Frontal cortex (tissue), 4 donors: Measurements from ENCODE around the gene LTBP1. TPM values are rescaled to one million over a fixed set of nuclear protein-coding genes. Genes with fewer than 3 reads are reported as not detected.
"Not testable (repeated sequence)": the region's sequence is repeated elsewhere in the genome, so short reads cannot be mapped to it uniquely, and the experiment has no call there.

Source experiments
- DNase-seq, 2 donors: peaks; one replicate each; pipeline ENCODE4 v3.0.0; 2012; ENCODE audit warnings: low spot score in 2 of 2
- FAIRE-seq: peaks from 2 replicates; lab custom pipeline; 2012; peaks lifted over from hg19 to GRCh38; lab: Jason Lieb, UNC
- total RNA-seq: library from RNA; depleted of rRNA; stranded (reverse); fragments of >200 nt; gene quantifications from one replicate; pipeline ENCODE4 v1.2.3, GENCODE V29; 2014
- donor health status: control.
- donor health status: control.
- donor health status: control.

The LTBP1 gene
- total RNA-seq, 1 donor from 2014 or later, result 22.8 TPM

DNA sequence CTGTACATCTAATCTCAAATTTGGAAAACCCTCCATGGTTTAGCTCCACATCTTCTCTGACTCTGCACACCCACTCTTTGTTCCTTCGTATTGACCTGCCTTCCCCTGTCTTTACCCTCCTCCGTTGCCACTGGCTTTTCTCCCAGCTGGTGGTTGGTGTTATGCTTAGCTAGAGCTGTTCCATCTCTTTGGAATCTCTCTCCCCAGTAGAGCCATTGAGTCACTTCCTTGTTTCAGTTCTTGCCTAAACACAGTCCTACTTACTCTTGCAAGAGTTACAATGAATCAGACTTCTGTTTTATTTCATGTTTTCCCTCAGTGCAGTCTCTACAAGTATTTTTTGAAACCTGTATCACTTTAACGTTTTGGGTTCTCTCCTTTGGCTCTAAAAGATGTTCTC, 263.9 kb downstream of the LTBP1 start:
- FAIRE-seq, result no peak

DNA sequence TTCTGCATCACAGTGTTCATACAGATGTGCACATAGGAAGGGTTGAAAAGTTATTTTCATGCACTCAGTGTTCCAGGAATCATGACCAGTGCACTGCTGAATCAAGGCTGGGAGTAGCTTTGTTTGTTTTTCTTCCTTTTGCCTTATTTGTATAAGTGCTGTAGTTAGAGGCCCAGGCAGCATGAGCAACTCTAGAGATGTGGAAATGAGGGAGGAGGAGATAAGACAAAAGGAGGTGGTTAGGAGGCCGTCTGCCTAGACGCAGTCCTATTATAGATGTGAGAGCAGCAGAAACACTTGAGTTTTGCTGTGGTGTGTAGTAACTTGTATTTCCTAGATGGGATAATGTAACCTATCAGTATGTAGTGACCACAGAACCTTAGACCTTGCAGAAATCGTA, 265.4 kb downstream of the LTBP1 start:
- DNase-seq, result no peak
- no peak for FAIRE-seq

More for the DNA sequence above, 263.9 kb downstream of the LTBP1 start:
- peak in 1 of 2 donors; percentile 10 for DNase-seq

DNA sequence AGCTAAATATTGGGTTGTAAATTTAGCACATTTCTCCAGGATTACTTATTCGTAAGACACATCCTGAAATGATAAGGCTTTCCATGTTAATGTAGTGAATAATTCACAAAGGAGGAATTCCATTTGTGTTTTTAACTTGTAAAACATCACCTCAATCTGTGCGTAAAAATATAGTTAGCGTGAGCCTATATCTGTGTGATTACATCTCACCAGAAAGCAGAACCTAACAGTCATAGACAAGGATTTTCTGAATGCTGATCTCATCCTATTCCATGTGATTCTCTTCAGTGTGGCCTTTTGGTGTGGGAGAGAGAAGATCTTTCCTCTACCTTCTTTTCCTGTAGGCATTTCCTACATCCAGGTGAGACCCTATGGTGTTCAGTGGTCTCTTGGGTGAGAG, 266.5 kb downstream of the LTBP1 start:
- DNase-seq (no peak), FAIRE-seq (no peak)

DNA sequence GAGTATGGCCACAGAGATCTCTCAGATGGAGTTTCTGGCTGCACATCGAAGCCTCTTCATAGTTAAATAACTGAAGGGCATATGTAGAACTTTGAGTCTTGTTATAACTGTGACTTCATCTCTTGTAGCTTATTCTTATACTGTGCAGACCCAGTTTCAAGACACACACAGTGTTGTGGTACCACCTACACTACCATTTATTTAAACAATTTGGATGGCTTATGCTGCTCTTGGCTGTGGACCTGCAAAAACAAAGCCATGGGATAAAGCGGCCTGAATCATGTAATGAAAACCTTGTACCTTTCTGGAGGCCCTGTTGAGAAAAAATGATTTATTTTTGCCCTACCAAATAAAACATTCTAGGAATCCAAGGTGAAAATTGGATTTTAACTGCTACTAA, 266.9 kb downstream of the LTBP1 start:
- FAIRE-seq (no peak), DNase-seq (no peak)

DNA sequence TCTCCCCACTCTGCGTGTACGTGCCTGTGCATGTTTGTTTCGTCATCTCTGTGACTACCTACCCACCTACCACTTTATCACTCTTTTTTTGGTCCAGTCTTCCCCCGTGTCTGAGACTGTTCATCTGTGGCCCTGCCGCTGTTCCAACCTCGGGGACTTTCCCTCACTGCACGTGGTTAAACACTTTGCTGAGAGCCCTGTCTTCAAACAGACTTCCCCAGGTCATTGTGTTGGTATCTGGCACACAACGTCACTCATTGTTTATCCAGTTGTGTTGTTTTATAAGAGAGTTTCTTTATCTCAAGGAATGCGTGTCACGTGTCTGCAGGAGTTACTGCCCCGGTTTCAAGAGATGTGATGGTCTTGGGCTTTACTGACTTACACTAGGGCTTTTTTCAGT, 267.7 kb downstream of the LTBP1 start:
- no peak for DNase-seq
- FAIRE-seq, result no peak

DNA sequence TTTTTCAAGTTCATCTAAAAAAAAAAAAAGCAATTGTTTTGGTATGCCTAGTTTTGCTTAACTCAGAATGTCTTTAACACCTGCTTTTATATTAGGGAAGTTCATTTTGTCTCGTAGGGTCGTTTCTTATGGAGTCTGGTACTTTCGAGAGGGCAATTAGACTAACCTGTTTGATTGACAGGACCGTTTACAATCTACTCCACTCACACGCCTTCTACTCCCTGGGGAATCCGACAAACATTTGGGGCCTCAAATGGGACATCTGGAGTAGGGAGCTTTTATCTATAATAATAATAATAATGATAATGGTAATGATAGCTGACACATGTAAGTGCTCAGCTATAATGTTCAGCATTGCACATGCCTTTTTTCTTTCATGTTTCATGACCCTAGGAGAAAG, 268.1 kb downstream of the LTBP1 start:
- DNase-seq (no peak), FAIRE-seq (no peak)

DNA sequence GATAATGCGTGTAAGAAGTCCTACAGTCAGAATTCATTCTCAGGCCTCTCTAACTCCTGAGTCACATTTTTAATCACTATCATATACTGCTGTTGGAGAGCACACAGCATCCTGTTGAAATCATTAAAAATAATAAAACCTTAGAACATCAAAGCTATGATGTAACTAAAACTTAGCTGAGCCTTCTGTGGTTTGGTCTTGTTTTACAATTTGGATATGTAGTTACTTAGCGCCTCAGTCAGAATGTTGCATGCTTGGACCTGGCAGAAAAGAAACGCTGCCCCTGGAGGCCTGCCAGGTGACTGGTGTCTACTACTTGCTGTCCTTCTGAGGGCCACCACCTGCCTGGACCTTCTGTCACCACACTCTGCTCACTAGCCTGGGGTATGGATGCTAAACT, 268.5 kb downstream of the LTBP1 start:
- DNase-seq, result no peak

DNA sequence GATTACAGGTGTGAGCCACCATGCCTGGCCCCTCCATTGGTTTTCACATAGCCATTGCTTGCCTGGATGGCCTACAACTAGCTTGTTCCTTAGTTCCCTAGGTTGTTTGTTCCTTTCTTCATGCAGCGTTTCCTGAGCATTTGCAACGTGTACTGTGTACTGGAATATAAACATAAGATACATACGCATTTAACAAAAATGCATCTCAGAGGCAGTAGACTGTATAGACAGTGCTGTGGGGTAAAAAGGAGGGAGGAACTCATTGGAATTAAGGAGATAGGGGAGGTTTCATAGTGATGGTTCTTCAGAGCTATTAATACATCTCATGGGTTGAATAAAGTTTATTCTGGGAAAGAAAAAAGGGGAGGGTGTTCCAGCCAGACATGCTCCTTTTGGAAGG, 269.2 kb downstream of the LTBP1 start:
- DNase-seq, result no peak
- FAIRE-seq, result no peak

More for the DNA sequence above, 268.5 kb downstream of the LTBP1 start:
- FAIRE-seq, result no peak

DNA sequence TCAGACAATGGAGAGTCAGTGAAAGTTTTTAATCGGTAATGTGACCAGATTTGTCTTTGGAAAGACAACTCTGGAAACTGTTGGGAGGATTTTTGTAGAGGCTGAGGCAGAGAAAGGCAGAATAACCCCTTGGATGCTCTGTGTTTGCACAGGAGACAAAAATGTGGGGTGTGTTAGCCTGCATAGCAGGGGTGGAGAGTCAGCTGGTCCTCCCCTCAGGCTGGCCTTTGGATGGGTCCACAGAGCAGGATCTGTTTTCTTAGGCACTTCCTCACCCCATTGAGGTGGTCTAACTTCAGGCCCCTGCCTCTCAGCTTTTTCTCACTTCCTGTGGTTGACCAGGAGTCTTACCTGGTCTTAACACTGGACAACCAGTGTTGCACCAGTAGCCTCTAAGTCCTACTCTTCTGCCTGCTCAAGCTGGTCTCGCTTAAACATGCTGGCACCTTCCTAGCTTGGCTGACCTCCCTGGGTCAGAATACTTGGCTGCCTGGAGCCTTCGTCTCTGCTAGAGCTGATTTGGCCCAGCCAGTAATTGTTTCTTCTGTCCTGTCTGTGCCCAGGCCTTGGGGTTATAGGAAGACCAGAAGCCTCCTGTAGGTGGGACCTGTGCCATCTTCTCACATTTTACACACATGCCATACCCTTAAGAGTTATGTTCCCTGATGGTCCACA, 269.9 kb downstream of the LTBP1 start:
- FAIRE-seq (no peak), DNase-seq (no peak)

DNA sequence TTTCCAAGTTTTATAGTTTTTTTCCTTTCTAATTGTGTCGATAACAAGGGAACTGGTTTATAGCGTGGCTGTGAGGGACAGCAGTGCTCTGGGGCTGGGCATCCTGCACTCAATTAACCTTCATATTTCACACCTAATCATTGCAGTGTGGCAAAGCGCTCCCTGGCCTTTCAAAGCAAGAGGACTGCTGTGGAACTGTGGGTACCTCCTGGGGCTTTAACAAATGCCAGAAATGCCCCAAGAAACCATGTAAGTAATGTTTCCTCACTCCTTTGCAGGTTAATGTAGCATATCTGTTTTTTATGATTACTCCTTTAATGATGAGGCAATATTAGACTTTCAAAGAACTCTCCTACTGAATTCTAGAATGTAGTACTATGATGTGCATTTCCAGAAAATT, 270.7 kb downstream of the LTBP1 start:
- DNase-seq, result no peak
- FAIRE-seq, result no peak

DNA sequence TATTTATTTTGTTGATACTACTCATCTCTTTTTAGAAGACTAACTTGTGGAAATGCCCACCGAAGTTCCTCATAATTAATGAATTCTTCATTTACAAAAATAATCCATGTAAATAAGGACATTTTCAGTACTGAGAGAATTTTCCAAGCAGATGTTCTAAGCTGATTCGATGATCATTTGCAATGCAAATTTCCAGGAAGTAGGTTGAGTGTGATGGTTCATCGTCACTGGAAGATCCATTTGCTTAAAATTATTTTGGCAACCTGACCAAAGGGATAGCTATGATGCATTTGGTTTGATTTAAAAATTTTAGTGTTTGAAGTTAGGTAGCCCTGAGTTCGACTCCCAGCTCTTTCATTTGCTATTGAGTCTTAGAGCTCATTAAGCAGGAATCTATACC, 272.4 kb downstream of the LTBP1 start:
- no peak for FAIRE-seq
- no peak for DNase-seq

DNA sequence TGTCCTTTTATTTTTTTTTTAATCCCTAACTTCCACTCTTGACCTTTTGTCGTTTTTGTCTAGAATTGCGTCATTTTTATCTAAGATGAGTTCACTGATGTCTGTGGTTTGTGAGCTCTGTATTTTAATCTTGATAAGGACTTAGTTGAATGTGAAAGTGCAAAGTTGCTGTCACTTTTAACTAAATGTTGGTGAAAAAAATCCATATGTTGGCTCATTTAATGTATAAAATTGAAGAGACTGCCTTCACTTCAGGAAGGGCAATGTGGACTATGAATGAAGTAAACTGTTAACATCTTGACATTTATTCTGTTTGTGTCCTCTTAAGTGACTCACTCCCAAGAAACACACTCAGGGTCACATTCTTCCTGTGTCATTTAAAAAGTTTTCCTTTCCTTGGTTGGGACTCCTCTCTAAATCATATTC, 273.1 kb downstream of the LTBP1 start:
- DNase-seq, result no peak
- FAIRE-seq, result no peak

DNA sequence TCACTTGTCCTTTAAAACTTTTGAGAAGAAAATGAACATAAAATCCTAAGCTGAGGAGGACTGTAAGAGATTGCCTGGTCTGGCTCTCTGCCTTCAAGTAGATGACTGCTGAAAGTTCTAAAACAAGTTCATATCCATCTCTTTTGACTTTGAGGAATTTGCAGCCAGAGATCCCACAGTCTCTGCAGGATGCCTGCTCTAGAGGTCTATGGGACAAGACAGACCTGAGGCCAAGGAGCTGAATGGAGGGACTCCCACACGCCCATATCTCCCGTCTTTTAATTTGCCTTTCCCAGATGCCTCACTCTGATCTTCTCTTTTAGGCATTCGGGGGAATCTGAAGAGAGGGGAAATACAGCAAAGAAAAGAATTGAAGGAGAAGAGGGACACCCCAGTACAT, 273.8 kb downstream of the LTBP1 start:
- FAIRE-seq (no peak), DNase-seq (no peak)

DNA sequence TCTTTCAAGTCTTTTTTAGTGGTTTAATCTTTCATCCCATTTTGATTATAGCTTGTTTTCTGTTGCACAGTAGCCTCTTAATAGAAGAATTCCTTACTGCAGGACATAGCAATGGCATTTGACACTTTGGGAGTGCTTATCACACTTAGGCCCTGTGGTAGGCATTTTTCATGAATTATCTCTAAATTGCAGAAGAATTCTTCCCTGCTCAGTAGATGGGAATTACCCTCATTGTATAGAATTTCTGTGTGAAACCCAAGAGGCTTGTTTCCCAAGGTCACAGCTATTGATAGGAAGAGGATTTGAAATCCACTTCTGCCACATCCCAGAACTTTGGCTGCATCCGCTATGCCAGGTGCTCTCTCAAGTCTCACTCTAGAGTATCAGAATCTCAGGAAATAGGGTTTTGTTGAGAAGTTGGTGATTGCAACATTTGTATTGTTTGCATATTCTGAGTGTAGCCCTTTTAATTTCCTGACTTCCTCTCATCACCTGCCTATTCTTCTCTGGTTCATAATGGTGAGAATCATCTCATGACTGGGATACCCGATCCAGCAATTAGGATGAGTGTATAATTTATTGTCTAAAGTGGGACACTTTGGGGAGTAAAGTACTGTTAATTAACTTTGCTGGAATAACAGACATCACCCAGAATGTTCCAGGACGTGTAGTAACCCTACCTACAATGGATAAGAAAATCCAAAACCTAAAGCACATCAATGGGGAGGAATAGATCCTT, 274.5 kb downstream of the LTBP1 start:
- DNase-seq (no peak), FAIRE-seq (no peak)

DNA sequence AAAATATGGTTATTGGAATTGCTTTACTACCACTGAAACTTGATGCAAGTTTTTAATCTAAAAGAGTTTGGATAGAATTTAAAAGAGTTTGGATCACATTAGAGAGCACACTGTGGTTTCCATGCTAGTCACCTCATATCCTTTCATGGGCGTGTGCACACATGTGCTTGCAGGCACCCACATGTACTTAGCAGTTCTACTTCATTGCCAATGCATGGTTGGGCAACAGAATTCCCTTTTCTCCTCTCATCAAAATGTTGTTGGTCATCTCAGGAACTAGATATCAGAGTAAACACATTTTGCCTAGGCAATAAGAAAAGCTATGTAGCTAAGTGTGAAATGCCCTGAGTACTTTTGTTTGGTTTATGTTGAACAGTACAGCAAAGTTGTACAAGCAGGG, 275.6 kb downstream of the LTBP1 start:
- DNase-seq (no peak), FAIRE-seq (no peak)

DNA sequence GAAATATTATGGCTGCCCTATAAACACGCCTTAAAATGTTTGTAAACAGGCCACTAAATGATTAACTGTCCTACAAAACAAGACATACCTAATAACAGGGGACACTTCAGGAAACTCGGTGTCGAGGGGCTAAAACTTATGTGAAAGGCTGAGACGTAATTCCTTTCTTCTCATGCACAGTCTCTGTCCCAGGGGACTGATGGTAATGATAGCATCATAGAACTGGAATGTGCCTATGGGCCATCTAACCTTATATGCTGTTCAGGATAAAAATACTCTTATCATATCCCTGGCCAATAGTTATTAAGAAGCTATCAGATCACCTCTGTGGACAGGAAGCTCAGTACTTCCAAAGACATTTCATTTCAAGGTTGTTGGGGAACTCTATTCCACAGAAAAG, 277.1 kb downstream of the LTBP1 start:
- DNase-seq (no peak), FAIRE-seq (no peak)

DNA sequence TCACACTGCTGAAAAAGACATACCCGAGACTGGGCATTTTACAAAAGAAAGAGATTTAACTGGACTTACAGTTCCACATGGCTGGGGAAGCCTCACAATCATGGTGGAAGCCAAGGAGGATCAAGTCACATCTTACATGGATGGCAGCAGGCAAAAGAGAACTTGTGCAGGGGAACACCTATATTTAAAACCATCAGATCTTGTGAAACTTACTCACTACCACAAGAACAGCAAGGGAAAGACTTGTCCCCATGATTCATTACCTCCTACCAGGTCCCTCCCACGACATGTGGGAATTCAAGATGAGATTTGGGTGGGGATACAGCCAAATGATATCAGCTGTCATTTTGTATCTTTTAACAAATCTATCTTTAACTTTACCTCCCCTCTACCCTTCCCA, 278.6 kb downstream of the LTBP1 start:
- DNase-seq, result no peak
- no peak for FAIRE-seq

DNA sequence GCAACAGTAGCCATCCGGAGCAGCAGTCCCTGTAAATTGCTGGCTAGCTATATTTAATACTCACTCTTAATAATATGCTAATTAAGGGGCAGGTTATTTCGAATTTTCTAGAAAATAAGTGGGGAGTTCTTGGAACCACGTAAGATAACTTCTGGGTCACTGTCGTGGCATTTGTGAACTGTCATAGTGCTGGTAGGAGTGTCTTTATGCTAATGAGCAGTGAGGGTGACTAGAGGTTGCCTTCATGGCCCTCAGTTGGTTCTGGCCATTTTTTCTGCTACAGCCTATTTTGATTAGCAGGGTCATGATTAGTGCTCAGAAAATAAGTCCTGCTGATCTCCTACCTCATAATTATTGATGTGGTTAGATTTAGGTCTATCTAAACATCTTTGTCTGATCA, 279.8 kb downstream of the LTBP1 start:
- DNase-seq, result no peak
- FAIRE-seq, result no peak

DNA sequence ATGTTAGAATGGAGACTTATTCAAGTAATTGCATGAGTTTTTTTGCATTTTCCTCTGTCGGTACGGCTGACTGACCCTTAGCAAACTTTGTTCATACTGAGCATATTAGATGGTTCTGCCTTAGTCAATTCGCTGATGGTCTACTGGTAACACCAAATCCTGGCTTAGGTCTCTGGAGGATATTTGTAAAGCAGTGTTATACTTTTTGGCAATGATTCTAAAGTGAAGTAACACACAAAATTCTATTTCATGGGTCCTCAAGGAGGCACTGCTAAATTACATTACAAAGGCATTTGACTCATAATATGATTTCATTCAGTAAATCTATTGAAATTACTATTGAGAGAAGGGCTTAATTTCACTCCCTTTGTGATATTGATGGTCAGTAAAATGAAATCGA, 282.9 kb downstream of the LTBP1 start:
- no peak for DNase-seq
- FAIRE-seq, result no peak

DNA sequence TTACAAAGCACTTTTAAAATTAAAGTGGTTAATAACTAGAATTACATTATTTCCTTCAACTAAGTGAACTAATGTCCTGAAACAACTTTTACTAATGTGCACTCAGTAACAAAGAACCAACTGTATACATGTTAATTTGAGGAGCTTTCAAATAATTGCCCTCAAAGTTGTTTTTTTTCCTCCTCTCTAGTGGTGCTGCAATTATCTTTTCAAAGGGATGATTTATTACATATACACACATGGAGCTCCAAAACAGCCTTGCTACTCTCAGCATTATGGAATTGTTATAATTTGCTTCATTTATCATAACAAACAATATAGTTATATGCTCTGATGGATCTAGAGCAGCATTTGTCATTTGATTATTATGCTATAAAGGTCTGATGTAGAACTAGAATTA, 283.4 kb downstream of the LTBP1 start:
- no peak for FAIRE-seq
- no peak for DNase-seq

DNA sequence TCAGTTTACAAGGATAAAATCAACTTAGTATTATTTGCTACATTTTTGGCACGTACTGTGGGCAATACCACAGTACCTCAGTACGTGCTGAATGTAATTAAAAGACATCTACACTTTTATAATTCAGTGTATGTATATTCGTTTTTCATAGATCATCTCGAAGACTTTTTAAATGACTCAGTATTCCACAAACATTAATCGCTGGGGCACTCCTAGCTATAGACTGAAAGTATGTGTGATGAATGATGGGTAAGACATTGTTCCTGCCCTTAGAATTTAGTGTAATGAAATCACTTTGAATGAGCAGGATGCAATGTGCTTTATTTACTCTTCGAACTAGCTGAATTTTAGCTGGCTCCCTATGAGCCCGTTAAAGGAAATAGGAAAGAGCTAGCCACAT, 284.1 kb downstream of the LTBP1 start:
- no peak for FAIRE-seq
- no peak for DNase-seq

DNA sequence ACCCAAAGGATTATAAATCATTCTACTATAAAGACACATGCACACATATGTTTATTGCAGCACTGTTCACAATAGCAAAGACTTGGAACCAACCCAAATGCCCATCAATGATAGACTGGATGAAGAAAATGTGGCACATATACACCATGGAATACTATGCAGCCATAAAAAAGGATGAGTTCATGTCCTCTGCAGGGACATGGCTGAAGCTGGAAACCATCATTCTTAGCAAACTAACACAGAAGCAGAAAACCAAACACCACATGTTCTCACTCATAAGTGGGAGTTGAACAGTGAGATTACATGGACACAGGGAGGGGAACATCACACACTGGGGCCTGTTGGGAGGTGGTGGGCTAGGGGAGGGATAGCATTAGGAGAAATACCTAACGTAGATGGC, 288.8 kb downstream of the LTBP1 start:
- not testable (repeated sequence) for FAIRE-seq, DNase-seq
